ENCODE data around the gene LEPR. TPM values are rescaled to one million over a fixed set of nuclear protein-coding genes. Genes with fewer than 3 reads are reported as not detected.
A peak's percentile ranks its signal among the peaks of the same experiment; 100 is the strongest.

Gene LEPR
- total RNA-seq, 1 donor from 2014 or later: 8.9 TPM

- no peak for TF ChIP-seq CTCF (IDR thresholded peaks at IDR 0.05; ENCODE audit: insufficient read depth, low read depth, low read length)
- no peak for TF ChIP-seq EZH2 (IDR thresholded peaks at IDR 0.05; ENCODE audit: insufficient read depth, low read length)
- no peak overlapping the region for H3K4me3 Mint-ChIP-seq (ENCODE audit: unreplicated experiment)
- H3K4me1 Mint-ChIP-seq (ENCODE audit: low read depth, unreplicated experiment): peaks cover 34% of the 10 kb centered on the region
- H3K27me3 ChIP-seq (ENCODE audit: insufficient read depth, low read length): no peaks in the 10 kb centered on the region
- H3K36me3 Mint-ChIP-seq (ENCODE audit: low read depth, unreplicated experiment): peaks cover 10% of the 10 kb centered on the region
- H3K27me3 Mint-ChIP-seq (ENCODE audit: low read depth, unreplicated experiment): no peaks in the 10 kb centered on the region
- H3K4me2 ChIP-seq (ENCODE audit: low read length): peak overlapping the region; percentile 89
- peak overlapping the region; percentile 99 for H3K9ac ChIP-seq (ENCODE audit: low read length)
- peak; percentile 91 for DNase-seq (ENCODE audit: low read depth)
- H2AFZ ChIP-seq (ENCODE audit: low read depth, low read length): no peak overlapping the region
- no peak for FAIRE-seq
- H3K9me3 Mint-ChIP-seq (ENCODE audit: unreplicated experiment): no peaks in the 10 kb centered on the region
- peaks cover 52% of the 10 kb centered on the region for H3K79me2 ChIP-seq (ENCODE audit: insufficient read depth, low read length)
- peaks cover 11% of the 10 kb centered on the region for H3K36me3 ChIP-seq (ENCODE audit: insufficient read depth, low read length)
- H3K4me1 ChIP-seq (ENCODE audit: insufficient read depth, low read length): peaks cover 57% of the 10 kb centered on the region
- H3K9me3 ChIP-seq (ENCODE audit: insufficient read depth, low read depth, low read length): no peaks in the 10 kb centered on the region
- no peaks in the 10 kb centered on the region for H4K20me1 ChIP-seq (ENCODE audit: insufficient read depth, low read length)
- peak overlapping the region; percentile 95 for H3K4me3 ChIP-seq (ENCODE audit: insufficient read depth, low read depth, low read length)
- peak overlapping the region; percentile 99 for H3K27ac ChIP-seq (ENCODE audit: low read depth, low read length)
- H3K27ac Mint-ChIP-seq (ENCODE audit: unreplicated experiment): no peak overlapping the region
Observed at GRCh38 chr1:65422241-65423203, 2.1 kb downstream of the LEPR start.

- Histone ChIP-seq H2AFZ (ENCODE audit: low read depth, low read length) (no peak overlapping the region), H3K4me3 (ENCODE audit: insufficient read depth, low read depth, low read length) (peak overlapping the region; percentile 19), H4K20me1 (ENCODE audit: insufficient read depth, low read length) (no peaks in the 10 kb centered on the region), H3K27ac (ENCODE audit: low read depth, low read length) (peak overlapping the region; percentile 99), H3K9ac (ENCODE audit: low read length) (peak overlapping the region; percentile 59), H3K79me2 (ENCODE audit: insufficient read depth, low read length) (peaks cover 52% of the 10 kb centered on the region), H3K4me1 (ENCODE audit: insufficient read depth, low read length) (peaks cover 54% of the 10 kb centered on the region), H3K9me3 (ENCODE audit: insufficient read depth, low read depth, low read length) (no peaks in the 10 kb centered on the region), H3K36me3 (ENCODE audit: insufficient read depth, low read length) (peaks cover 18% of the 10 kb centered on the region), H3K4me2 (ENCODE audit: low read length) (peak overlapping the region; percentile 51), H3K27me3 (ENCODE audit: insufficient read depth, low read length) (no peaks in the 10 kb centered on the region)
- H3K36me3 Mint-ChIP-seq (ENCODE audit: low read depth, unreplicated experiment): peaks cover 10% of the 10 kb centered on the region
- peaks cover 35% of the 10 kb centered on the region for H3K4me1 Mint-ChIP-seq (ENCODE audit: low read depth, unreplicated experiment)
- DNase-seq (ENCODE audit: low read depth): peak; percentile 91
- no peaks in the 10 kb centered on the region for H3K27me3 Mint-ChIP-seq (ENCODE audit: low read depth, unreplicated experiment)
- no peaks in the 10 kb centered on the region for H3K9me3 Mint-ChIP-seq (ENCODE audit: unreplicated experiment)
- TF ChIP-seq EZH2 (IDR thresholded peaks at IDR 0.05; ENCODE audit: insufficient read depth, low read length) (no peak), CTCF (IDR thresholded peaks at IDR 0.05; ENCODE audit: insufficient read depth, low read depth, low read length) (no peak)
- peak overlapping the region; percentile 98 for H3K27ac Mint-ChIP-seq (ENCODE audit: unreplicated experiment)
- no peak for FAIRE-seq
- H3K4me3 Mint-ChIP-seq (ENCODE audit: unreplicated experiment): no peak overlapping the region
Observed at GRCh38 chr1:65423884-65424572, 3.6 kb downstream of the LEPR start.

All from astrocyte (in vitro differentiated cells and primary cell).